GM12873 (cell line): ENCODE results near the gene GULP1.

Source experiments
- CTCF ChIP-seq: IDR thresholded peaks from 2 replicates; pipeline ENCODE4 v1.5.1; 2012; ENCODE audit warnings: low read depth, mild to moderate bottlenecking, moderate library complexity, low read length, control low read depth; ENCODE audit not compliant: insufficient read depth; ENCODE audit errors: missing control alignments

The GULP1 gene

DNA sequence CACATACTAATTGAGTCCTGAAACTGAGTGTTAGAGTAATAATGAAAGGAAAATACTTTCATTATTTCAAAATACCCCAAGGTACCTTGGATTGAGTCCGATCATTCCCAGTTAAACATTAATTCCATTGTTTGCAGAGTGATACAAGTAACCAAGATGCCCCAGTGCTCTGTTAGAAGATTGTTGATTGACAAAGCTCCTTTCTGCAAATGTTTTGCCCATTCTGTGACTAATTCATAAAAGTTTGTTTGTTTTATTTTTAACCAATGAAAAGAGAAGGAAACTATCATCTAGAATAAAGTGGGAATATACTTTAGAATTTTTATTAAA is 124.0 kb downstream of the GULP1 start:
- no peak for TF ChIP-seq CTCF

DNA sequence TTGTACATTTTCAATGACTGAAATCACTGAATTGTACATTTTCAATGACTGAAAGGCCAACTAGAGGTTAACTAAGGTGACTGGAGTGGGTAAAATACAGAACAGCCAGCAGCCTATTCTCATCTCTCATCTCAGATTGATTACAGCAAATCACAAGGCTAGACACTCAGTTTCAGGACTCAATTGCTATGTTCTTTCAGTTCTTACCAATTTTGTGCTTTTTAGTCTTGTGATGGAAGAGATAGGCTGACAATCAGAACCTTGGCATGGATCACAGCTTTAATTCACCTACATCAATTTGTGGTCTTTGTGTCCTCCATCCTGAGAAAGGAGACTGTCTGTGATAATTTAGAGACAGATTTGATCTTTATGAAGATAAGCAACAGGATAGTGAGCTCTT is 124.7 kb downstream of the GULP1 start:
- TF ChIP-seq CTCF = no peak

DNA sequence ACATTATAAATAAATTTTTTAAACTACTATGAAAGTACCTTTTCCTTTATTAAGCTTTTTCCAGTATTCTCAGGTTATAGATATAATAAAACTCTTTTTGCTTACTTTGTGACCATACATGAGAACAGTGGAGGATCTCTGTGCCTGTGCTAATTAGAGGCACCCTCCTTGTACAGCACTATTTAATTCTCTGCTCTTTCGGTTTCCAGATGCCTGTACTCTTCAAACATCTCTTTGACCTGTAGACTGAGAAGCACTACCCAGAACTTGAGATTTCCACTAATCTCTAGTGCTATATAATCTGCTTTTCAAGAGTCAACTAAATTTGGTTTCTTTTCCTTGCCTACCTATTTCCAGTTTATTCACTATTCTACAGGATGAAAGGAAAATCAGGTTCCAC is 131.1 kb downstream of the GULP1 start:
- TF ChIP-seq CTCF = no peak

DNA sequence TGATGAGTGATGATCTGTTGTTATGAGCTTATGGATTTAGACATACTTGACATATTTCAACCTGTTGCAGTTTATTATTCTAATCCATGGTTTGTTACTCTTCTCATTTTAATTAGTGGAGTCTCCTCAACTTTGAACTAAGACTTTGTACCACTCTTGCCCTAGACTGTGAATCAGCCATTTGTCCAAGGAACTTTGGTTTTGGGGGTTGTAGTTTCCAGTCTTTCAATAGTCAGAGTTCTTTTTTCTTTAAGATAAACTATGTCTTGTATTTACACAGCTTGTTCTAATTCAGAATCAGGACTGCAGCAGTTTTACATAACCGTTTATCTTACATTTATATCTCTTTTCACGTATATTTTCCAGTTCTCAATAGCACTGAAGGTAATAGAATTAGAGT is 133.6 kb downstream of the GULP1 start:
- TF ChIP-seq CTCF = no peak

DNA sequence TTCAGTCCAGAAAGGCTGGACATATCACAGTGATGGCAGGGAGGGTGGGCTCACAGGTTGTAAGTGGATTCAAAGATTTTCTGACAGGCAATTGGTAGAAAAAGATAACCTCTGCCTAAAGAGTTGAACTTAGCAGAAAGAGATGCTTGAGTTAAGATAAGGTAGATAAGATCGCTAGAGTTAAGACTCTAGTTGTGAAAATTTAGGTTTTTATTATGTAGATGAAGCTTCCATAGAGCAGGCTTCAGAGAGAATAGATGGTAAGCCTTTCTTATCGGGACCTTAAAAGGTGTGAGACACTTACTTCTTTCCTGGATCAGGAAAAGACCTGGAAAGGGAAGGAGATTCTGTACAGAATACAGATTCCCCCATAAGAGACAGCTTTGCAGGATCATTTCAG is 134.4 kb downstream of the GULP1 start:
- no peak for TF ChIP-seq CTCF

DNA sequence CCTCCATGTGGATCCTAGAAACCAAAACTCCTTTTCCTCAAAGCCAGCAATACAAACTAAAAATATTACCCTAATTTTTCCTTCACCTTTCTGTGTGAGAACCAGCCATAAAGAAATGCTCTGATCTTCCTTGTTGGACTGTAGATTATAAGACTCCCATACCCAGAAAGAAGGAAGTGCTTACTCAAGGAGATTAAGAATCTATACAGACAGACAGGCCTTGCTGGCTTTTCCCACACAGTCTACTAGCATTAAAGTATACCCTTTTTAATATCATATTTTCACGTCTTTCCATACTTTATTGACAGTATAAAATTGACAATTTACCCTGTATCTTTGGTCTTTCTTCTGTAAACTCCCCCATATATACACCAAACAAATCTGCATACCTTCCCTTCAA is 139.0 kb downstream of the GULP1 start:
- TF ChIP-seq CTCF = no peak

DNA sequence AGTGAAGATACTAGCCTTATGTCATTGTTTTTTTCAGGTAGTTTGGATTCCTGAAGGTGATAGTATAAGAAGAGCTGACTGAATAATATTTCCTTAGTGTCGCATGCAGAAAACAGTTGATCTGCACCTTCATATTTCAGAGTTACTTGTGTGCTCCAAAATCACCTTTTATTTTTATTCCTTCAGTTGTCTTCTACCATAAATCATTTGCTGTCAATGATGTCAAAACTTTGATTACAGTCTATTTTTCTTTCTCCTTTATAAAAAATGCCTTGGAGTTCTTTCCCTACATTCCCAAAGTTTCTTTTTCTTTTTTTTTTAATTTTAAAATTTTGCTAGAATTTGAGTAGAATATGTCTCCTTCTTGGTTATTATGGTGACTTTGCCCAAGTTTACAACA is 142.3 kb downstream of the GULP1 start:
- TF ChIP-seq CTCF = no peak

- no peak for TF ChIP-seq CTCF
Measured at GRCh38 chr2:188435115-188435514, 143.4 kb downstream of the GULP1 start.
